NCI-H345 (cell line): ENCODE results near the gene MAN2A2.
"Not testable (repeated sequence)": the region's sequence is repeated elsewhere in the genome, so short reads cannot be mapped to it uniquely, and the experiment has no call there.

Experiments
- DNase-seq: peaks from one replicate; lab custom pipeline; 2025; lab: John Stamatoyannopoulos, UW

Gene MAN2A2

DNA sequence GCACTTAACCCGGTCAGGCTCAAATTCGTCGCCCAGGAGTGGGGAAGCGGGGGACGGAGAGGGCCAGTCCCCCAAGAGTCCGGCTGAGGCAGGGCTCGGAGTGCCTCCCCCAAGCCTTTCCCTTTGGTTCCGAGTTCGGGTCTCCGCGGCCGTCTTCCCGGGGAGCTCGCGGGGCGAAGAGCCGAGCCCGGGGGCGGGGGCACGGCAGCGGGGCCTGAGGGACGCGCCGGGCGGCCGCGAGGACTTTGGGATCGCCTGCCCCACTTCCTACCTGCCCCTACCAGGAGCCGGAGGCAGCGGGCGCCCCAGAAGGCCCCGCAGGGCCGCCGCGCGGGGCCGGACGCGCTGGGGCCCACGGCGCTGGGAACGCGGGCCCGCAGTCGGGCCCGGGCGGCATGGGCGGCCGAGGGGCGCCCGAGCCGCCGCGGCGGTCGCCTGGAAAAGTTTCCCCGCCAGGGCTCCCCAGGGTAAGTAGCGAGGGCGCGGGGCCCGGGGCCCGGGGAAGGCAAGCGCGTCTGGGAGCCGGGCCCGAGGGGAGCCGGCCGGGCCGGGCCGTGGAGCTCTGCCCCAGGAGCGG lies 31.9 kb upstream of the MAN2A2 start:
- no peak for DNase-seq

- no peak for DNase-seq
These were observed 31.2 kb upstream of the MAN2A2 start for GRCh38 chr15:90871716-90872485.

DNA sequence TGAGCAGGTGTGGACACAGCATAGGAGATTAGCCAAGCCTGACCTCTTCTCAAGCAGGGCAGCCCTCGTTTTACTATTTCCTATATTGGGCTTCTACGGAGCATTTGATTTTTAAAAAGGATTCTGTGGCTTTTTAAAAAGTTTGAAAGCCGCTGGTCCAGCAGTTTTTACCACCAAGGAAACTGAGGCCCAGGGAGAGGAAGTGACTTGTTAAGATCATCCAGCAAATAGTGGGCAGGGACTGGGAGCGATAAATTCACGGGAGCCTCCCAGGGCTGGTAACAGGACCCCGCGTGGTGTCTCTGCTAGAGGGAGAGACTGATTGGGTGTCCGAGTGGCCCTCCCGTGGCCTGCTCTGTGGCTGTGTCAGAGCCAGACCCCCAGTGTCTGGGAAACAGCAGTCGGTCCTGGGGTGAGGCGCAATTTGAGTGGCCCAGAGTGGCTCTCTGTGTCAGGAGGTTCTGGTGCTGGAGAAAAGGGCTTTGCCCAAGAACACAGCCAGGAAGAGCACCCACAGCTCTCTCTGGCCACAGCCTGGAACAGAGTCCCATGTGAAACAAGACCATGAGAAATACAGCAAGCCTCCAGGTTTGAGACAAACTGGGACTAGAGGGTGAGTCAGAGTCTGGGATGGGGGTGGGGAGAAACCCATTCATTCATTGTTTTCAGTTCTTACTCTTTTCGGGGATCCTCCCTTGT lies 30.5 kb upstream of the MAN2A2 start:
- no peak for DNase-seq

DNA sequence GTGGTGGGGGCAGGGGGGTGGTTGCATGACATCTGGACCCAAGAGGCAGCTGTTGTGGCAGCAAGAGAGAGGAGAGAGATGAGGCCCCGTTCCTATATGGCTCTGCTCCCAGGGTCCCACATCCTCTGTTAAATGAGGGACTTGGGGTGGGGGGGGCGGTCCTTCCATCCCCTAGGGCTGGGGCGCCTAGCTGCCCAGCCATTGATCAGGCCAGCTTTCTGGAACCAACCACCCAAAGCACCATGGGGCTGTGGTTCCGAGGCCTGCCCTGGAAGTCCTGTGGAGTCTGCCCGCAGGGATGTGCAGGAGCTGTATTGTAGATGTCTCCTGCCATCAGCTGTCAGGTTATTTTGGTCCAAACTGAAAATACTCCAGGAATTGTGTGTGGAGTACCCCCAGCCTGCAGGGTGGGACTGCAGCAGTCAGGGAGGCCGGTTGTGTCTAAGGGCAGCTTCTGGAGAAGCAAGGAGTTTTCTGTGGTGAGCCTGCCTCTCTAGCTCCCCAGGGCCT lies 29.6 kb upstream of the MAN2A2 start:
- DNase-seq, result no peak

- DNase-seq, result no peak
These were observed 29.0 kb upstream of the MAN2A2 start for GRCh38 chr15:90873998-90874605.

DNA sequence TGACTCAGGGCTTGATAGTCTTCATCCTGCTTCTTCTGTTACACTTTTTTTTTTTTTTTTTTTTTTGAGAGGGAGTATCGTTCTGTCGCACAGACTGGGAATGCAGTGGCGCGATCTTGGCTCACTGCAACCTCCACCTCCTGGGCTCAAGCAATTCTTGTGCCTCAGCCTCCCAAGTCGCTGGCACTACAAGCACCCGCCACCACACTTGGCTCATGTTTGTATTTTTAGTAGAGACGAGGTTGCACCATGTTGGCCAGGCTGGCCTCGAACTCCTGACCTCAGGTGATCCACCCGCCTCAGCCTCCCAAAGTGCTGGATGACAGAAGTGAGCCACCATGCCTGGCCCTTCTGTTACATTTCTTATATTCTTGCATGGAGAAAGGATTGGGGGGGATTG lies 28.1 kb upstream of the MAN2A2 start:
- DNase-seq, result not testable (repeated sequence)

- no peak for DNase-seq
These were observed 27.5 kb upstream of the MAN2A2 start for GRCh38 chr15:90875549-90875981.

DNA sequence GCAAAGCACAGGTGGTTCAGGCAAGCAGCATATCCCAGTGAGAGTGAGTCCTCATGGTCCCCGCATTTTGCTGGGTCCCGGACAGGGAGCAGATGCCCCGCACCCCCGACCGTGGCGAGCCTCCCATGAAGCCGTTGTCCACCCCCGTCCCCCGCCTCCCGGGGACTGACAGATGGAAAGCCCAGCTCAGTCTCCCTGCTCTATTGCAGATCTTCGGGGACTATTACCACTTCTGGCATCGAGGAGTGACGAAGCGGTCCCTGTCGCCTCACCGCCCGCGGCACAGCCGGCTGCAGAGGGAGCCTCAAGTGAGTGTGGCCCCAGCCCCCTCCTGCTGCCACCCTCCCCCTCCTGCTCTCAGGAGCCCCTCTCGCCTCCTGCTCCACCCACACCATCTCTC lies 27.1 kb upstream of the MAN2A2 start:
- no peak for DNase-seq

DNA sequence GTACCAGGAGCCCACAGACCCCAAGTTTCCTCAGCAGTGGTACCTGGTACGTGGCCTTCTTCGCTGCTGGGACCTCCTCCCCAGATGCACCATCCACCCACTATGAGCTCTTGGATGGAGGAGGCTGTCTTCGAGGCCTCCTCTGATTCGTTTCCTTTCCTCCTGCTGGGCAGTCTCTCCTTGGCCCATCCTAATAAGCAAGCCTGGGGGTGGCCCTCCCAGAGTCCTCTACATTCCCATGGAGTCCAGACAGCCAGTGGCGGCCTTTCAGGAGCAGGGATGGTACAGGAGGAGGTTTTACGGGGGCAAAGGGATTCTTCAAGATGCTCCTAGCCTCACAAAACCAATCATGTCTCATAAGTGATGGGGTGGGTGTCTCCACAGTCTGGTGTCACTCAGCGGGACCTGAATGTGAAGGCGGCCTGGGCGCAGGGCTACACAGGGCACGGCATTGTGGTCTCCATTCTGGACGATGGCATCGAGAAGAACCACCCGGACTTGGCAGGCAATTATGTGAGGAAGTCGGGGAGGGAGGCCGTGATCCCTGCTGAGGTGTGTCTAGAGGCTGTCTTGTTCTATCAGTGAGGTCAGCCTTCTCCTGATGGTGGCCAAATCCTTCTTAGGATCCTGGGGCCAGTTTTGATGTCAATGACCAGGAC lies 26.5 kb upstream of the MAN2A2 start:
- DNase-seq, result no peak

DNA sequence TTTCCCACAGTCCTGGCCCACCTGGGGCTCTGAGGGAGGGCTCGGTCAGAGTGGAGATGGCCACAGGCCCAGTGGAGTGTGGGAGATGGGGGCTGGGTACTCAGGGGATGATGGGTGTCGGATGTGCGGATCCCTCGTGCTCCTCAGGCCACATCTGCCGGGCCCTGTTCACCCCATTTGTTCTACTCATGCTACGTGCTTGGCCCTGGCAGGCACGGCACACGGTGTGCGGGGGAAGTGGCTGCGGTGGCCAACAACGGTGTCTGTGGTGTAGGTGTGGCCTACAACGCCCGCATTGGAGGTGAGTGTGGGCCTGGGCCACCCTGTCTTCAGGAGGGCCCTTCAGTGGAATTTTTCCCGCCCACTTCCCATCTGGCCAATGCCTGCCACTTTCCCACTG lies 25.8 kb upstream of the MAN2A2 start:
- DNase-seq, result no peak

DNA sequence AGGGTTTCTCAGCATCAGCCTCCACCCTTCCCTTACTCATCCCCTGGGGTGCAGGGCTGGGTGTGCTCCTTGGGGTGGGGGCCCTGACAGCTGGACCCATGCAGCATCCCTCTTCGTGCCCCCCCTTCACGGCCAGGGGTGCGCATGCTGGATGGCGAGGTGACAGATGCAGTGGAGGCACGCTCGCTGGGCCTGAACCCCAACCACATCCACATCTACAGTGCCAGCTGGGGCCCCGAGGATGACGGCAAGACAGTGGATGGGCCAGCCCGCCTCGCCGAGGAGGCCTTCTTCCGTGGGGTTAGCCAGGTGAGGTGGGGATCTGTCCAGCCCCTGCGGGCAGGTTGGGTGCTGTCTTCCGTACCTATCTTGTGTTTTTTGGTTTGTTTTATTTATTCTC lies 25.1 kb upstream of the MAN2A2 start:
- DNase-seq, result no peak

- no peak for DNase-seq
These were observed 24.4 kb upstream of the MAN2A2 start for GRCh38 chr15:90878660-90879059.

DNA sequence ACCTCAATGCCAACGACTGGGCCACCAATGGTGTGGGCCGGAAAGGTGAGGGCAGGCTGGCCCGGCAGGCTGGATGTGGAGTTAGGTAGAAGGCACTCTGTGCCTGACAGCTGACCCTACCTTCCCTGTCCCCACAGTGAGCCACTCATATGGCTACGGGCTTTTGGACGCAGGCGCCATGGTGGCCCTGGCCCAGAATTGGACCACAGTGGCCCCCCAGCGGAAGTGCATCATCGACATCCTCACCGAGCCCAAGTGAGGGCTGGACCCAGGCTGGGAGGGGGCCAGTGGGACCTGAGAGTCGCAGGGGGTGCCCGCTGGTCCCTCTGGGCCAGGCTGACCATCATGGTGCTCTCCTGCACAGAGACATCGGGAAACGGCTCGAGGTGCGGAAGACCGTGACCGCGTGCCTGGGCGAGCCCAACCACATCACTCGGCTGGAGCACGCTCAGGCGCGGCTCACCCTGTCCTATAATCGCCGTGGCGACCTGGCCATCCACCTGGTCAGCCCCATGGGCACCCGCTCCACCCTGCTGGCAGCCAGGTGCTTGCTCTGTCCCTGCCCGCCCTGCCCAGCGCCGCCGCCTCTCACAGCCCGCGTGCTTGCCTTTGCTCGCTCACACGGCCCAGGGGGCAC lies 23.3 kb upstream of the MAN2A2 start:
- DNase-seq, result no peak

GRCh38 chr15:90880381-90881145 lies 22.5 kb upstream of the MAN2A2 start:
- no peak for DNase-seq

DNA sequence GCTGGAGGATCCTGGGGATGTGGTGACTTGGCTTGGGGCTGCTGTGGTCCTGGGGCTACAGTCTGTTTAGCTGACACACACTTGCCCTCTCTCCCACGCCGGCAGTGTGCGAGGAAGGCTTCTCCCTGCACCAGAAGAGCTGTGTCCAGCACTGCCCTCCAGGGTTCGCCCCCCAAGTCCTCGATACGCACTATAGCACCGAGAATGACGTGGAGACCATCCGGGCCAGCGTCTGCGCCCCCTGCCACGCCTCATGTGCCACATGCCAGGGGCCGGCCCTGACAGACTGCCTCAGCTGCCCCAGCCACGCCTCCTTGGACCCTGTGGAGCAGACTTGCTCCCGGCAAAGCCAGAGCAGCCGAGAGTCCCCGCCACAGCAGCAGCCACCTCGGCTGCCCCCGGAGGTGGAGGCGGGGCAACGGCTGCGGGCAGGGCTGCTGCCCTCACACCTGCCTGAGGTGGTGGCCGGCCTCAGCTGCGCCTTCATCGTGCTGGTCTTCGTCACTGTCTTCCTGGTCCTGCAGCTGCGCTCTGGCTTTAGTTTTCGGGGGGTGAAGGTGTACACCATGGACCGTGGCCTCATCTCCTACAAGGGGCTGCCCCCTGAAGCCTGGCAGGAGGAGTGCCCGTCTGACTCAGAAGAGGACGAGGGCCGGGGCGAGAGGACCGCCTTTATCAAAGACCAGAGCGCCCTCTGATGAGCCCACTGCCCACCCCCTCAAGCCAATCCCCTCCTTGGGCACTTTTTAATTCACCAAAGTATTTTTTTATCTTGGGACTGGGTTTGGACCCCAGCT lies 21.7 kb upstream of the MAN2A2 start:
- no peak for DNase-seq

DNA sequence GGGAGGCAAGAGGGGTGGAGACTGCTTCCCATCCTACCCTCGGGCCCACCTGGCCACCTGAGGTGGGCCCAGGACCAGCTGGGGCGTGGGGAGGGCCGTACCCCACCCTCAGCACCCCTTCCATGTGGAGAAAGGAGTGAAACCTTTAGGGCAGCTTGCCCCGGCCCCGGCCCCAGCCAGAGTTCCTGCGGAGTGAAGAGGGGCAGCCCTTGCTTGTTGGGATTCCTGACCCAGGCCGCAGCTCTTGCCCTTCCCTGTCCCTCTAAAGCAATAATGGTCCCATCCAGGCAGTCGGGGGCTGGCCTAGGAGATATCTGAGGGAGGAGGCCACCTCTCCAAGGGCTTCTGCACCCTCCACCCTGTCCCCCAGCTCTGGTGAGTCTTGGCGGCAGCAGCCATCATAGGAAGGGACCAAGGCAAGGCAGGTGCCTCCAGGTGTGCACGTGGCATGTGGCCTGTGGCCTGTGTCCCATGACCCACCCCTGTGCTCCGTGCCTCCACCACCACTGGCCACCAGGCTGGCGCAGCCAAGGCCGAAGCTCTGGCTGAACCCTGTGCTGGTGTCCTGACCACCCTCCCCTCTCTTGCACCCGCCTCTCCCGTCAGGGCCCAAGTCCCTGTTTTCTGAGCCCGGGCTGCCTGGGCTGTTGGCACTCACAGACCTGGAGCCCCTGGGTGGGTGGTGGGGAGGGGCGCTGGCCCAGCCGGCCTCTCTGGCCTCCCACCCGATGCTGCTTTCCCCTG lies 21.0 kb upstream of the MAN2A2 start:
- no peak for DNase-seq

DNA sequence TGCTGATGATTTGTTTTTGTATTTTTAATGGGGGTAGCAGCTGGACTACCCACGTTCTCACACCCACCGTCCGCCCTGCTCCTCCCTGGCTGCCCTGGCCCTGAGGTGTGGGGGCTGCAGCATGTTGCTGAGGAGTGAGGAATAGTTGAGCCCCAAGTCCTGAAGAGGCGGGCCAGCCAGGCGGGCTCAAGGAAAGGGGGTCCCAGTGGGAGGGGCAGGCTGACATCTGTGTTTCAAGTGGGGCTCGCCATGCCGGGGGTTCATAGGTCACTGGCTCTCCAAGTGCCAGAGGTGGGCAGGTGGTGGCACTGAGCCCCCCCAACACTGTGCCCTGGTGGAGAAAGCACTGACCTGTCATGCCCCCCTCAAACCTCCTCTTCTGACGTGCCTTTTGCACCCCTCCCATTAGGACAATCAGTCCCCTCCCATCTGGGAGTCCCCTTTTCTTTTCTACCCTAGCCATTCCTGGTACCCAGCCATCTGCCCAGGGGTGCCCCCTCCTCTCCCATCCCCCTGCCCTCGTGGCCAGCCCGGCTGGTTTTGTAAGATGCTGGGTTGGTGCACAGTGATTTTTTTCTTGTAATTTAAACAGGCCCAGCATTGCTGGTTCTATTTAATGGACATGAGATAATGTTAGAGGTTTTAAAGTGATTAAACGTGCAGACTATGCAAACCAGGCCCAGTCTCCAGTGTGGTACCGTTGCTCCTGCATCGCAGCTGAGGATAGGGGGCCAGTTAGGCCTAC lies 20.1 kb upstream of the MAN2A2 start:
- DNase-seq, result no peak

- DNase-seq, result no peak
These were observed 19.6 kb upstream of the MAN2A2 start for GRCh38 chr15:90883526-90883975.
